Gastrocnemius medialis (tissue), 4 donors: ENCODE measurements around the gene PHTF1.

ENCODE experiments used
- CTCF ChIP-seq, 5 experiments: fragments of 450-650 bp in 3 of 5; fragments of 200-600 bp in 2 of 5; sonication (generic) in 2 of 5; IDR thresholded peaks in 4 of 5; conservative IDR thresholded peaks in 1 of 5; 1 replicate in 4 of 5; 2 replicates in 1 of 5; pipeline ENCODE4 v1.5.1; 2016 to 2019; ENCODE audit warnings: antibody characterized with exemption in 5 of 5, mild to moderate bottlenecking in 3 of 5, moderate library complexity in 3 of 5
- POLR2A ChIP-seq, 2 donors: fragments of 450-650 bp; IDR thresholded peaks; one replicate each; pipeline ENCODE4 v1.6.1; 2017; ENCODE audit warnings: antibody characterized with exemption in 2 of 2, mild to moderate bottlenecking in 2 of 2, moderate library complexity in 2 of 2

GRCh38 chr1:113783254-113784103, 24.2 kb upstream of the PHTF1 start:
- no peak for TF ChIP-seq CTCF (IDR thresholded peaks at IDR 0.05 in 4 of 5, conservative IDR thresholded peaks at IDR 0.05 in 1 of 5)
- no peak for TF ChIP-seq POLR2A (IDR thresholded peaks at IDR 0.05)
